ENCODE data around the gene HES3.

The HES3 gene

DNA sequence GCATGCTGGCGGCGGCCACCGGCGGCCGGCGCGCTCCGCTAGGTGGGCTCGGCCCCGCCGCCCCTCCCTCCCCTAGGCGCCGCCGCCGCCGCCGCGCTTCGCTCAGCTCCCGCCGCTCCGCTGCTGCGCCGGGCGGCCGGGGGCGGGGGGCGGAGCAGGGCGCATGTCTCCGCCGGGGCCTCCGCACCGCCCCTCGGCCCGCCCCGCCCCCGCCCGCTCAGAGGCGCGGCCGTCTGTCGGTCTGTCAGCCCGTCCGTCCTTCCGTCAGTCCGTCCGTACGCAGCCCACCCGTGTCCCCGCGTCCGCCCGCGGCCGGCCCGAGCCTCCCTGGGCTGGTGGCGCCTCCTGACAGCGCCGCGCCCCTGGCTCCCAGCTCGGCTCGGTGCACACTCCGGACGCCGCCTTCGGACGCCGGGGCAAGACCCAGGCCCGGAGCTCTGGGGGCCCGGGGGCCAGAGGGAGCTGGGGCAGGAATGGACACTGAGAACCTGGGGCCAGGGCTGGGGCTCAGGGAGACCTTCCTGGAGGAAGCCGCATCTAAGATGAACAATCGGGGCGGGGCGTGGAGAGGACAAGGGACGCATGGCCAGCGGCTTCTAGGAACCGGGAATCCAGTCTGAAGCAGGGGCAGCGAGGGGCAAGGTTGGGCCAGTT is 17.1 kb downstream of the HES3 start, which contains the start of gene GPR153:
GPR153 (minus strand) TSS at position 138 of the 654 bp plus-strand sequence. CDS start 6,193 bp downstream, outside the sequence.
- no peak for DNase-seq (ENCODE audit: low read depth, low spot score)

DNA sequence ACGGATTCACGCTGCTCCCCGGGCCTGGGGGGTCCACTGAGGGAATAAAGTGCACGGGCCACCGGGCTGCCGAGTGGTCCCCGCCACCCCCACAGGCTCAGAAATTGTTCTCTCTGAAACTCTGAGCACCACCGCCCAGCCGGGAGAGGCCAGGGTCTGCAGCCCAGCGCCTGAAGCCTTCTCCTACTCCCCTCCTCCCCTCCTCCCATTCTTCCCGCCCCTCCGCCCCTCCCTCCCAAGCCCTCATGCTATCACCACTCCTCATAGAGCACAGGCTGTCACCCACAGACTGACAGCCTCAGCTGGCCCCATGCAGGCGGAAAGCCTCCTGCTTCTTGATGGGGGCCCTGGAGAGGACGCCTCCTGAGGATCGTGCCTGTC is 17.6 kb downstream of the HES3 start:
- no peak for DNase-seq (ENCODE audit: low read depth, low spot score)

DNA sequence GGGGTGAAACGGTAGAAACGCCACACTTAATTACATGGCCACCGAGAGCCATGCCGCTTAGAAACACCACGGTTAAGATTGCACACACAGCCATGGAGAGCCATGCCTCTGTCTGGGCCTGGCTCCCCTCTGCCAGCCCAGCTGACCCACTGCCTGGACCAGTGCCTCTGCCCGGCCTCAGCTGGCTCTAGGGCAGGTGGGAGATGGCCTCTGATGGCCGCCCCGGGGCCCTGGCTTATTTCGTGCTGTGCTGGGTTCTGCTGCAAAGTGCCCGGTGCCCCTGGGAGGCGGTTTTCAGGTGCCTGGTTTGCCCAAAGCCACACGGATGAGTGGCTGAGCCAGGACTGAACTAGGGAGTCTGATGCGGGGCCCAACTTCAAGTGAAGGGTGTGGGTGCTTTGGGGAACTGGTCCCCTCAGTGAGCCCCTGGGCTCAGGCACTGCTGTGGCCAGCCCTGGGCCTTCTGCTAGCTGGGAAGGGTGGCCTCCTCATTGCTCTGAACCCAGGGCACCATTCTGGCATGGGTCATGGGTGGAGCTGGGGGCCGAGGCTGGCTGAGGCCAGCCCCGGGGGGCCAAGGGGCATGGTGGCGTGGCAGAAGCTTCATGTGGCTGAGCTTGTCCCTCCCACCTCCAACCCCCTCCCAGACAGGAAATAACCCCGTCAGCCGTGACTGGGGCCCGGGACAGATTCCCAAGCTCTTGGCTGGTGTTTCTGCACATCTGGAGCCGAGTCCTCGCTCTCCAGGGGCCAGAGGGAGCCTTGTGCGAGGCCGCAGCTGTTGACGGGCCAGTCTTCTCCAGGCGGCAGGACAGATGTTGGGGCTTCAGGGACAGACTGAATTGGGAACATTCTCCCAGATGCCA is 18.8 kb downstream of the HES3 start:
- no peak for DNase-seq (ENCODE audit: low read depth, low spot score)

DNA sequence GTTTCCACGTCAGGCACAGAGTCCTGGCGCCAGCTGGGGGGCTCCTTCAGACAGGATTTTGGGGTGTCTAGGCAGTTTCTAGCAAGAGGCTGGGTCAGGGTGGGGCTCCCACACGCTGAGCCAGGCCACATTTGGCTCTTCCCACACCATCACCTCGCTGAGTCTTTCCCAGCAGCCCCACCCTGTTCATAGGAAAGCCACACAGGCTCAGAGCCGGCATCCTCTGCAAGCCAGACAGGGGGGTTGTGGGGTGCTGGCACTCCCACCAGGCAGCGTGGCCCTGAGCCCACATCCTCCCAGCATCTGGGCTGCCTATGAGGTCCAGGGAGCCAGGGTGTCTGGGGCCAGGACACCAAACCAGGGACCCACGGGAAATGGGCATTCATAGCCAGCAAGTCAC is 19.7 kb downstream of the HES3 start:
- DNase-seq (ENCODE audit: low read depth, low spot score): no peak

DNA sequence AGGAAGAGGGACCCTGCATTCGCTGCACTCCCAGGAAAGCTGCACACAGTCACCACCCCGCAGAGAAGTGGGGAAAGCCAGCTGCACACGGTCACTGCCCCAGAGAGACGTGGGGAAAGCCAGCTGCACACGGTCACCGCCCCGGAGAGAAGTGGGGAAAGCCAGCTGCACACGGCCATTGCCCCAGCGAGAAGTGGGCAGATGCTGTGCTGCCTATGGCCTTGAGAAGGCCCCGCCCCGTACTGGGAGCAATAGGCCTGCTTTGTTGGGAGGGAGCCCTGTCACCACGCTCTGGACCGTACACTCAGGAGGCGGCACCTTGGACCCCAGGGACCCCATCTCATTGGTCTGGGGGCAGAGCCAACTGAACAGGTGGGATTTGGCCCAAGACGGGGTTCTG is 21.2 kb downstream of the HES3 start:
- no peak for DNase-seq (ENCODE audit: low read depth, low spot score)

DNA sequence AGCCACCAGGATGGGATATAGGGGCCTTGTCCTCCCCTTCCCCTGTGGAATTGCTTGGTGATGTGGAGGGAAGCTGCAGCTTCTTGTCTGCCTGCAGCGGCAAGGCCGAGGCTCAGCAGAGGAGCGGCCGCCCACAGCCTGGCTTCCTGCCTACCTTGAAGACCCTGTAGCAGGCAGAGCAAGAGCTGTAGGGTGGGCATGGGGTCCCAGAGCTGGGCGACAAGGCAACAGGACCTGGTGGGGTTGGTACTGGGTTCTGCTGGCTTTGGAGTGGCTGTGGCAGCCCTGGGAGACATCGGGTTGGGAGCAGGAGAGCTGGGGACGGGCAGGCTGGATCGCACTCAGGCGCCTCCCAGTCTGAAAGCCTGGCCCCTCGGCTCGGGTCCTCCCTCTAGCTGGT is 22.7 kb downstream of the HES3 start:
- no peak for DNase-seq (ENCODE audit: low read depth, low spot score)

DNA sequence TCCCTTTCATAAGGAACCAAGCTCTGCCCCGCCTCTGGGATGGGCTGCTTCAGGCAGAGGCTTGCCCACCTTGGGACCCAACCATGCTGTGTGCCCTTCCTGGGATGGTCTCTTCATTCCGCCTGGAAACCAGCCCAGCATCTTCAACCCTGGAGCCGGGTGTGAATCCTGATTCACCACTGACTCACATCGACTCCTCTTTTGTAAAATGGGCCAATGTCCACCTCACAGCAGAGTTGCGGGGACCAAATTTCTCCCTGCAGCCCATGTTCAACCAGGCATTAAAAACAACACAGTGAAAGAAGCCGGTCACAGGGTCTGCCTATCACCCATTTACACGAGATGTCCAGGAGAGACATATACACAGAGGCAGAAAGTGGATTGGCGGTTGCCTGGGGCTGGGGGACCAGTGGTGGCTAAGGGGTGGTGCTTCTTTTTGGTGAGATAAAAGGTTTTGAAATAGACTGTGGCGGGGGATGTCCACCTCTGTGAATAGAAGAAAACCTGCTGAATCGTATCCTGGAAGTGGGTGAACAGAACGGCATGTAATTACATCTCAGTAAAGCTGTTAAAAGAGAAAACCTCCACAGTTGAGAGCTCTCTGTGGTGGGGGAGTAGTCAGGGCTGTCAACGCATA is 23.8 kb downstream of the HES3 start:
- no peak for DNase-seq (ENCODE audit: low read depth, low spot score)

DNA sequence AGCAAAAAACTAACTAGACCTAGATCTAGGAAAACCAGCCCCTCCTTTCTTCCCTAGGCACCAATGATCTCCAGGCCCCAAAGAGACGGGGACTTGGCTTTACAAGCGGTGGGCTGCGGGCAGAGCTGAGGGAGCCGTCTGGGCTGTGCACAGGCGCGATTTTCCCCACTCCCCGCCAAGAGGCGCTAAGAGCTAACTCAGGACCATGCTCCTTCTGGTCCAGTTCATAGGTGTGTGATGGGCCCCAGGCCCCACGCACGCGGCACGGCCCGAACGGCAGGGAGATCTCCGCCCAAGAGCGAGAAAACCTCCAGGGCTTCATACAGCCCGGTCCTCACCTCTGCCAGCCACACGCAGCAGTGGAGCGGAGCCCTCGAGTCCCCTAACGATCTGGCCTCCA is 24.4 kb downstream of the HES3 start:
- no peak for DNase-seq (ENCODE audit: low read depth, low spot score)

DNA sequence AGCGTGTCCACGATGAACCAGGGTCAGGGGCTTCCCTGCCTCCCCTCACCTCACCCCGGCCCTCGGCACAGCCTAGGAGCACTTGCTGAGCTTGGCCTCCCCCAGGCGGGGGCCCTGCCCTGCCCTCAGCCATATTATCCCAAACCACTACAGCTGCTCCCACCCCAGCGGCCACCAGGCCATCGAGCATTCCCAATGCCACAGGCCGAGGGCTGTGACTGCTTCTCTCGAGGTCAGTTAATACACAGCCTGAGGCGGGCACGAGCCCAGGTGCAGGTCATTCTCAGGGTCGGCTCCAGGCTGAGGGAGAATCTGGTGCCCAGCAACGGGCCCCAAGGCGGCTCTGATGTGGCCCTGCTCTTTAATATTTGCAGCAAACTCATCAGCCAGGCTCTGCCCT is 25.3 kb downstream of the HES3 start:
- DNase-seq (ENCODE audit: low read depth, low spot score): no peak

DNA sequence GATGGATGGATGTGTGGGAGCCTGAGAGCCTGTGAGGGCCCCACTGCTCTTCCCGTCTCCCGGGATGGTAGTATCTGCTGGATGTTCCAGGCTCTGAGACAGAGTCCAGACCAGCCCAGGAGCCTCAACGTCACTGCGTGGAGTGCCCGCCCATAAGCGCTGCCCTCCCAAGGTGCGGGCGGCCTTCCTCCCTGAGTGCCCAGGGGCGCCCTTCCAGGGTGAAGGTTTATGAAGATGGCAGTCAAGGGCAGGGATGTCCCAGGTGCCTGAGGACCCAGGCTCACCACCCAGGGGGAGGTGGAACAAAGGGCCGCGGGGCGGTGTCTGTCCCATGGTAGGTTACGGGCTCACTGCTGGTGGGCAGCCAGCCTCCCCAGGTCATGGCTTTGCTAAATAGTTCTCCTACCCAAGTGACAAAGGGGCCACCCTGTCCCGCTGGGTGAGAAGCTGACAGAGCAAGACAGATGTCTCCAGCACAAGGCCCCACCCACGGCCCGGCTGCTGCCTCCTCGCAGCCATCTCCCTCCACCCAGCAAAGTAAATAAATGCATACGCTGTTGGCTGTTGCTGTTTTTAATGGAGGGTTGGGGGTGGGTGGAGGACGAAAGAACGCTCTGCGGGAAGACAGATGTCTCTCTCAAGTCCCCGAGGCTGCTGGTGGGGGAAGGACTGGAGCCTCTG is 25.9 kb downstream of the HES3 start:
- no peak for DNase-seq (ENCODE audit: low read depth, low spot score)

DNA sequence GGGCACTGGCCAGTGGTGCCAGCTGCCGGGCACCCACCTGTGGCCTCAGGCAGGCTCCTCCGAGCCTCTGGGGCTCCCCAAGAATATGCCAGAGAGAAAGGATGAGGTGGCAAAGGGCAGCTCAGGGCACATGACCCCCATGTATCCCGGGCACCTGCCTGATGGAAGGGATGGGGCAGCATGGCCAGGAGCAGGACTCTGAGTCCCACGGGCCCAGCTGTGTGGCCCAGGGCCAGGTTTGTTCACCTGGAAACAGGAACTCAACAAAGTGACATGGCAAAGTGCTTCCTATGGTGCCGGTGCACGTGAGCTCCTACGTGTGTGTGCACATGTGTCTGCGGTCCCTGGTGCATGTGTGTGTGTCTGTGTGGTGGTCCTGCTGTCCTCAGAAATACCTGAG is 26.4 kb downstream of the HES3 start:
- DNase-seq (ENCODE audit: low read depth, low spot score): no peak

DNA sequence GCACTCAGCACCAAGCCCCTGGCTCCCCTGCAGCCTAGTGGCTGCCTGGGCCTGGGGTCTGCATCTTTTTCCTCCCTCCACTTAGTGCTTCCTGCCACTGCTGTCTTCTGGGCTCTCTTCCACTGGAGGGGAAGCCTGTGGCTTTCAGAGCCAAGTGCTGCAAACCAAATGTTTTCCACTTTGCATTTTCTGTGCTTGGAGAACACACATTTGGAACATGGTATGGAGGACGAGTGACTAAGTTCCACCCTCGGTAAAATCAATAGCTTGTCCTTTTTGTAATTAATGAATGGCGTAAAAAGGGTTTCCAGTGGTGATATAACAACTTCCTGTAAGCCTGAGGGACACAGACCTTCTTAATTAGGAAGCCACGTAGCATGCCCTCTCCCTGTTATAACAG is 27.0 kb downstream of the HES3 start:
- DNase-seq (ENCODE audit: low read depth, low spot score): no peak

DNA sequence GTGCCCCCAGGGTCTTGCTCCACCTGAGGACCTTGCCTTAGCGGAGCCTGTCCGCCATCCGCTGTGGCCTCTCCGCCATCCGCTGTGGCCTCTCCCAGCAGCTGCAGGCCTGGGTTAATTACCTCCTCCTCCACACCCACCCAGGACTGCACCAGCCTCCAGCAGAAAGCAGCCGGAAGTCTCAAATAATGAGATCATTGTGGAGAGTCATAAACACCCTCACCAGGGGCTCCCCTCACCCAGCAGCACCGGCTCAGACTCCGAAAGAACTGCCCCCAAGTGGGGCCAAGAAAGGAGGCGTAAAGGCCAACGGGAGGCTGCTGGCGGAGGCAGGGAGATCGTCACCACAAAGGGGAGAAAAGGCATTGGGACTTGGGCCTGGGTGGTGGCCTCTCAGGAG is 27.6 kb downstream of the HES3 start:
- no peak for DNase-seq (ENCODE audit: low read depth, low spot score)

DNA sequence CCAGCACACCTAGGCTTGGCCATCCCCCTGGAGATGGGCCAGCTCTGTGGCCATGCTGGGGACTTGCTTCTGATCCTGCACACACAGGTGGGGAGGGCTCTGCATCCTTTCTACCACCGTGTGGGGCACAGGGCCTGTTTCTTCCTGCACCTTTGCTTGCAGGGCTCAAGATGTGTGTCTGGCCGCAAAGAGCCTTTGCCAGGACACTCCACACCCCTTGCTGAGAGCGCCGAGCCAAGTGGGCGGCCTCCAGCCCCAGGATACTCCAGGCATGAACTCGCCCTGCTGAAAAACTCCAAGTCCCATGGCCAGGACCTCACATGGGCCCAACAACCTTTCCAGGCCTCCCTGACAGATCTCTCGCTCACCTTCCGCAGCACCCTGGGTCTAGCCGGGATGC is 28.5 kb downstream of the HES3 start:
- no peak for DNase-seq (ENCODE audit: low read depth, low spot score)

DNA sequence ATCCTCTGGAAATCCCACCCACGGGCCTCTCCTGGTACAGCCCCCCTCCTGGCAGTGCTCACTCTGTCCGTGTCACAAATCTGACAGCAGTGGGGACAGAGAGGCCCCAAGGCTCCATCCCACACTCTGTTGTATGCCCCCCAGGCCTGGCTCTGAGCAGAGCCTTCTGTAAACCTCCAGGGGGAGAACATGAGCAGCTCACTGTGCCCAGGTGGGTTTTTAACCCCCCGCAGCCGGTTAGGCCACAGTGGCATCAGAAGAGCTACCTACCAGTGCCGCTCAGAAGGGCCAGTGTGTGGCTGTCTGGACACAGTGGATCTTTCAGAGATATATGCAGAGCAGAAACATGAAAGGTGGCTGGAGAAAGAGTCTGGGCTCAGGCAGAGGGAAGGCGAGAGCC is 28.9 kb downstream of the HES3 start:
- no peak for DNase-seq (ENCODE audit: low read depth, low spot score)

DNA sequence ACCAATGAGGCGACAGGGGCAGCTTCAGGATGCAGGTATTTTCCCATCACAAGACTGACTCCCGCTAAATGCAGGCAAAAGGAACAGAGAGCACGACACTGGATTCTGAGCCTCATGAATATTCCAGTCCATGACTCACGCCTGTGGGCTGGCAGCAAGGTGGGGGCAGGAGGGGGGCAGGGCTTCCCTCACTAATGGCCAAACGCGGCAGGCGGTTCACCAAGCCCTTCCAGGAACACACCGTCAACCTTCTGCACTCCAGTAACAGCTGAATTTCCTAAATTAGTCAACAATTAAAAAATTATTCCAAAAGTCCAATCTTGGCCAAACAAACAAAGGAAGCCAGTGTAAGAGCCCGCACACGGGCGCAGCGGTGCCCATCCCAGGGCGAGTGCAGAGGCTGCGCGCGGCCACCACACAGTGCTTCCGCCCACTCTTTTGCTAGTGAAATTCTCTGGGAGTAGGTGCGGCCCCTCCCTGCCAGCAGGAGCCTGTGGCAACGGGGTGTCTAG is 29.5 kb downstream of the HES3 start:
- DNase-seq (ENCODE audit: low read depth, low spot score): no peak

DNA sequence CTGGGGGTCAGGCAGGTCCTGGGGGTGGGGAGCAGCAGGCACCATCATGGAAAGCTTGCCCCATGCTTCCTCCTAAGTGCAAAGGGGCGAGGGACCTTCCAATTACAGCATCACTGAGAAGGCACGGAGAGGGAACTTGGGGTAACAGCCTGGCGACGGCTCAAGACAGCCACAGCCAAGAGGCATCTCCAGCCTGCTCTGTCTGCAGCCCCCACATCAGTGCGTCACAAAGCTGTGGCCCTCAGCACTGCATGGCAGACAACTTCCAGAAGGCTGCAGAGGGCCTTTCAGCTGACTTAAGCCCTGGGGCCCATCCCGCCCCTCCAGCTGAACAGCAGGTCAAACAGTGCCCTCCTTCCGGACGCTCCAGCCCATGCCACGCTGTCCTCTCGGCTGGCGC is 30.1 kb downstream of the HES3 start:
- no peak for DNase-seq (ENCODE audit: low read depth, low spot score)

DNA sequence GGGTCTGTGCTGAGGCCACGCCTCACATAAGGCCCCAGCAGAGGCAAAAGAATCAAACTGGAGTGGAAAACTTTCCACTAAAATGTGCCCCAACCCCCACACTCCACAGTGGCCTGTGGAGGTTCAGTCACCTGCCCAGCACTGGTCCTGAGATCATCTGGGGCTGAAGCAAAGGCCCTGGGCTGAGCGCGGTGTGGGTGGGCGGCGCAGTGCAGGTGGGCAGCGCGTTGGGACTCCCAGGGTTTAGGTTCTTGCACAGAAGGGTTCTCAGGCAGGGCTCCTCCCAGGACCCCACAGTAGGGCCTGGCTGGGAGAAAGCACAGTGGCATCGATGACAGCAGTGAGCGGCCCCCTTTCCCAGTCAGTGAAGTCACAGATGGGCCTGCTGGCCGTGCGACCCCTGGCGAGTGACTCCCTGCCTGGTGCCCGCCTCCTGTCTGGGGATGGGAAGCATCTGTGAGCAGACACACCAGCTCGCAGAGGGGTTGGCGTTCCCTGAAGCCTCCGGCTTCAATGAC is 30.7 kb downstream of the HES3 start:
- no peak for DNase-seq (ENCODE audit: low read depth, low spot score)

DNA sequence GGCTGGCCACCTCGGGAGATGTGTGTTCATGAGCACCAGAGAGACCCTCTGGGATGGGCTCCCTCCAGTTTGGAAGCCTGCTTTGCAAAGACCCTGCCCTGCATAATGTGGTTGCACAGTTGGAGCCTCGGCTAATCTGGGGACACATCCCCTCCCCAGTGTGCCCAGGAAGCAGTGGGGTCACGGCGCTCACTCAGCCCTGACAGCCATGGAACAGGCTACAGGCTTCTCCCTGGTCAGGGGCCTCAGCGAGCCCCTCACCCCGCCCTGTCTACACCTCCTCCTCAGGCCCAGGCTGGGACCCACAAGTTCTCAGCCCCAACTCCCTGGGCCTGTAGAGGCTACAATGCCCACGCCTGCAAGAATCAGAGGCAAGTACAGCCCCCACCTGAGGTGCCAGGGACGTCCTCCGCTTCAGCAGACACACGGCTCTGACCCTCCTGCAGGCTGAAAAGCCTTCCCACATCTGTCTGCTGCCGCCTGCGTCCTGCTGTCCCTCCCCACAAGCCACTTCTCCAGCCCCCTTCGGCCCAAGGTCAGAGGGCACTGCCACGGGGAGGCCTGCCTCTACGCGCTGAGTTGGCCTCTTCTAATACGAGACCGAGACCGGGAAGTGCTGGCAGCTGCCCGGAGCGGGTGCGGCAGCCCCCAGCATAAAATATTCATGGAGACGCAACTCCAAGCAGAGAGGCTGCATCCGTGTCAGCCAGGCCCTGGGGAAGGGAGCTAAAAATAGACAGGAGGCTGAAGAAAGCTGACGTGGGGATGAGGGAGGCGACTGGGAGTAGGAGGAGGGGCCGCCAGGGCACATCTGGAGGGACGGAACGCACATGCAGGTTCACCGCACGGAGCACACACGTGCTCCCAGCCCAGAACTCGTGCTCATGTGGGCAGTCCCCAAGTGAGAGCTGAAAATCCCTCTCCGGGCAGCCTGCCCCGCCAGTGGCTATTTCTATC is 32.1 kb downstream of the HES3 start:
- DNase-seq (ENCODE audit: low read depth, low spot score): no peak

DNA sequence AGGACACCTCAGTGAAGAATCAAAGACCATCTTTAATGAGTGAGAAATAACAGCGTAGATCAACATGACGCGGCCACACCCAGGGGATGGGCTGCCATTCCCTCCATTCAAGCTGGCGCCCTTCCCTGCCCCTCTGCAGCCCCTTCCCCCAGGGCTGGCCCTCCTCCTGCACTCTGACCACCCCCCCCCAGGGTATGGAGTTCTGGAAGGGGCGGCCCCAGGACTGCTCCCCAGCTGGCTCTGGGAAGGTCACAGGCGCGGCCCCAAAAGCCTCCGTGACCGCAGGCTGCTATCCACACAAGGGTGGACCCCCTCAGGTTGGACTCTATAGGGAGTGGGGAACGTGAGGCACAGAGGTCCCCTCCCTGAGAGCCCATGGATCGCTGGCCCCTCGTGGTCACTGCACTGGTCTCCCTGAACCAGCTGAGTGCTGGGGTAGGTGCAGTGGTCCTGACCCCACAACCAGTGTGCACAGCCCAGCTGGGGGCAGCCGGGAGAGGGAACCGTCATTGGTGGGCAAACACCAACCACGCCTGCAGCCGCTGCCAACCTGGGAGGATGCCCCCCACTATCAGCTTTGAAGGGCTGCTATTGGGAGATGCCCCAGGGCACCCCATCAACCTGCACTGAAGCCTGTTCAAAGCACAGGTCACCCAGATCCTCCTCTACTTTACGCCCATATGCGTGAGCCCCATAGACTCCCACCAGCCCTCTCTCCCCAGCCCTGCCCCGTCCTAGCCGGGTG is 33.0 kb downstream of the HES3 start:
- no peak for DNase-seq (ENCODE audit: low read depth, low spot score)
